CD14-positive monocyte (primary cell): ENCODE measurements around the gene ME3. TPM values are rescaled to one million over a fixed set of nuclear protein-coding genes. Genes with fewer than 3 reads are reported as not detected.

Source experiments
- DNase-seq, 3 donors: peaks; one replicate each; pipeline ENCODE4 v3.0.0-alpha.2; 2011 to 2022
- H2AFZ ChIP-seq: 2 replicates; pipeline ENCODE4 v1.6.0; 2012; ENCODE audit warnings: mild to moderate bottlenecking, low read depth, low read length, inconsistent platforms; ENCODE audit not compliant: insufficient read depth, poor library complexity, severe bottlenecking
- H3K27ac ChIP-seq, 2 donors: 1 replicate in 1 of 2; 2 replicates in 1 of 2; pipeline ENCODE4 v1.5.1; 2012 to 2013; ENCODE audit warnings: low read length in 2 of 2, control low read depth in 1 of 2, inconsistent platforms in 1 of 2, low read depth in 1 of 2, mild to moderate bottlenecking in 1 of 2
- H3K27me3 ChIP-seq, 2 donors: one replicate each; pipeline versions ENCODE4 v1.6.0 to v1.6.1; 2011 to 2013; ENCODE audit warnings: low read length in 2 of 2; ENCODE audit not compliant: control insufficient read depth in 2 of 2, insufficient read depth in 2 of 2
- H3K36me3 ChIP-seq, 2 donors: replicated peaks in 1 of 2; 1 replicate in 1 of 2; 2 replicates in 1 of 2; pipeline versions ENCODE4 v1.5.1 to v1.6.1; 2012 to 2013; ENCODE audit warnings: low read length in 2 of 2, control low read depth in 1 of 2, inconsistent platforms in 1 of 2, mild to moderate bottlenecking in 1 of 2; ENCODE audit not compliant: insufficient read depth in 2 of 2, control insufficient read depth in 1 of 2
- H3K4me1 ChIP-seq, 2 donors: 1 replicate in 1 of 2; 2 replicates in 1 of 2; pipeline versions ENCODE4 v1.5.1 to v1.6.1; 2012 to 2013; ENCODE audit warnings: low read length in 2 of 2, control low read depth in 1 of 2, inconsistent platforms in 1 of 2, mild to moderate bottlenecking in 1 of 2, moderate library complexity in 1 of 2; ENCODE audit not compliant: insufficient read depth in 2 of 2, control insufficient read depth in 1 of 2
- H3K4me2 ChIP-seq: replicated peaks from 2 replicates; pipeline ENCODE3; 2012; ENCODE audit warnings: low read length, moderate library complexity, mild to moderate bottlenecking; ENCODE audit not compliant: poor library complexity, severe bottlenecking; ENCODE audit errors: extremely low read depth
- H3K4me3 ChIP-seq, 3 experiments: fragments of 200-600 bp in 1 of 3; sonication (generic) in 1 of 3; replicated peaks in 1 of 3; 1 replicate in 2 of 3; 2 replicates in 1 of 3; pipeline ENCODE4 v1.5.1; 2011 to 2013; ENCODE audit warnings: low read length in 3 of 3, mild to moderate bottlenecking in 3 of 3, control low read depth in 2 of 3, low read depth in 2 of 3, inconsistent platforms in 1 of 3, moderate library complexity in 1 of 3
- H3K79me2 ChIP-seq: 2 replicates; pipeline ENCODE4 v1.6.0; 2012; ENCODE audit warnings: mild to moderate bottlenecking, control low read depth, inconsistent platforms, low read length, moderate library complexity; ENCODE audit not compliant: insufficient read depth
- H3K9ac ChIP-seq: 2 replicates; pipeline ENCODE4 v1.6.0; 2017; ENCODE audit warnings: low read length, mild to moderate bottlenecking; ENCODE audit not compliant: insufficient read depth, poor library complexity, severe bottlenecking
- H3K9me3 ChIP-seq, 2 donors: replicated peaks in 1 of 2; 1 replicate in 1 of 2; 2 replicates in 1 of 2; pipeline versions ENCODE4 v1.5.1 to v1.6.1; 2012 to 2013; ENCODE audit warnings: low read length in 2 of 2, control low read depth in 1 of 2; ENCODE audit not compliant: control insufficient read depth in 1 of 2, insufficient read depth in 1 of 2
- H4K20me1 ChIP-seq: 2 replicates; pipeline ENCODE4 v1.6.0; 2012; ENCODE audit warnings: mild to moderate bottlenecking, low read length, control low read depth, moderate library complexity; ENCODE audit not compliant: insufficient read depth
- H3K27ac Mint-ChIP-seq, 7 donors: one replicate each; pipeline ENCODE4 v1.8.0; 2020; ENCODE audit warnings: mild to moderate bottlenecking in 7 of 7, mixed read lengths in 7 of 7, moderate library complexity in 6 of 7, inconsistent platforms in 2 of 7
- H3K27me3 Mint-ChIP-seq, 3 donors: one replicate each; pipeline ENCODE4 v1.8.0; 2021 to 2022; ENCODE audit warnings: low read depth in 3 of 3, mild to moderate bottlenecking in 3 of 3, mixed read lengths in 3 of 3, moderate library complexity in 3 of 3, inconsistent platforms in 1 of 3
- H3K36me3 Mint-ChIP-seq, 2 donors: one replicate each; pipeline ENCODE4 v1.8.0; 2020; ENCODE audit warnings: mixed read lengths in 2 of 2, inconsistent platforms in 1 of 2, mild to moderate bottlenecking in 1 of 2
- H3K4me1 Mint-ChIP-seq: one replicate; pipeline ENCODE4 v1.8.0; 2020; ENCODE audit warnings: mild to moderate bottlenecking, mixed read lengths
- H3K4me3 Mint-ChIP-seq, 2 donors: one replicate each; pipeline ENCODE4 v1.8.0; 2020; ENCODE audit warnings: mild to moderate bottlenecking in 2 of 2, mixed read lengths in 2 of 2, moderate library complexity in 1 of 2
- H3K9me3 Mint-ChIP-seq, 7 donors: one replicate each; pipeline ENCODE4 v1.8.0; 2020 to 2022; ENCODE audit warnings: mixed read lengths in 7 of 7, mild to moderate bottlenecking in 6 of 7, moderate library complexity in 6 of 7, inconsistent platforms in 2 of 7
- WGBS: methylation state at CpG from one replicate; pipeline ENCODE4 v1.1.5; 2013; ENCODE audit warnings: missing lambda C conversion rate; ENCODE audit not compliant: insufficient coverage; 5-methylcytosine and 5-hydroxymethylcytosine counted together
- intact Hi-C, 2 donors: fragments of 100-400 bp; cut with micrococcal nuclease; formaldehyde crosslinking; loops; one replicate each; pipeline versions ENCODE4 v1.15.0 to v1.15.1; 2023
- polyA plus RNA-seq, 3 donors: library from polyadenylated mRNA; depleted of rRNA in 1 of 3; unstranded in 2 of 3; stranded (reverse) in 1 of 3; fragments of 300-500 nt in 2 of 3; fragments of >200 nt in 1 of 3; fragmentation: Illumina TruSeq in 2 of 3; gene quantifications; 1 replicate in 2 of 3; 2 replicates in 1 of 3; pipeline ENCODE4 v1.2.3, GENCODE V29; 2012 to 2021
- TF ChIP-seq, protein P1 (sequence below): fragments of 200-600 bp; IDR thresholded peaks from one replicate; pipeline ENCODE4 v1.8.0; 2022; ENCODE audit warnings: antibody characterized with exemption, mild to moderate bottlenecking

The ME3 gene
- polyA plus RNA-seq, 3 donors = 0.31 to 3.0 (median 0.42) TPM

GRCh38 chr11:86484795-86485166 is 187.6 kb downstream of the ME3 start:
- no peaks in the 10 kb centered on the region for H4K20me1 ChIP-seq
- Mint-ChIP-seq H3K27ac (no peak overlapping the region), H3K4me3 (no peak overlapping the region), H3K36me3 (no peaks in the 10 kb centered on the region), H3K27me3 (no peaks in the 10 kb centered on the region), H3K4me1 (no peaks in the 10 kb centered on the region), H3K9me3 (no peaks in the 10 kb centered on the region)
- H2AFZ ChIP-seq = no peak overlapping the region
- H3K27me3 ChIP-seq = no peaks in the 10 kb centered on the region
- H3K9me3 ChIP-seq = no peaks in the 10 kb centered on the region
- no CpG with 5 or more reads among the region's 1 CpG for WGBS
- no peaks in the 10 kb centered on the region for H3K79me2 ChIP-seq
- H3K9ac ChIP-seq = no peak overlapping the region
- no peak overlapping the region for H3K27ac ChIP-seq
- no peaks in the 10 kb centered on the region for H3K4me1 ChIP-seq
- no peak for DNase-seq
- intact Hi-C loops = no loop called here
- no peaks in the 10 kb centered on the region for H3K36me3 ChIP-seq
- H3K4me2 ChIP-seq = no peak overlapping the region
- H3K4me3 ChIP-seq = no peak overlapping the region
- TF ChIP-seq, protein P1, sequence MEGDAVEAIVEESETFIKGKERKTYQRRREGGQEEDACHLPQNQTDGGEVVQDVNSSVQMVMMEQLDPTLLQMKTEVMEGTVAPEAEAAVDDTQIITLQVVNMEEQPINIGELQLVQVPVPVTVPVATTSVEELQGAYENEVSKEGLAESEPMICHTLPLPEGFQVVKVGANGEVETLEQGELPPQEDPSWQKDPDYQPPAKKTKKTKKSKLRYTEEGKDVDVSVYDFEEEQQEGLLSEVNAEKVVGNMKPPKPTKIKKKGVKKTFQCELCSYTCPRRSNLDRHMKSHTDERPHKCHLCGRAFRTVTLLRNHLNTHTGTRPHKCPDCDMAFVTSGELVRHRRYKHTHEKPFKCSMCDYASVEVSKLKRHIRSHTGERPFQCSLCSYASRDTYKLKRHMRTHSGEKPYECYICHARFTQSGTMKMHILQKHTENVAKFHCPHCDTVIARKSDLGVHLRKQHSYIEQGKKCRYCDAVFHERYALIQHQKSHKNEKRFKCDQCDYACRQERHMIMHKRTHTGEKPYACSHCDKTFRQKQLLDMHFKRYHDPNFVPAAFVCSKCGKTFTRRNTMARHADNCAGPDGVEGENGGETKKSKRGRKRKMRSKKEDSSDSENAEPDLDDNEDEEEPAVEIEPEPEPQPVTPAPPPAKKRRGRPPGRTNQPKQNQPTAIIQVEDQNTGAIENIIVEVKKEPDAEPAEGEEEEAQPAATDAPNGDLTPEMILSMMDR = no peak

DNA sequence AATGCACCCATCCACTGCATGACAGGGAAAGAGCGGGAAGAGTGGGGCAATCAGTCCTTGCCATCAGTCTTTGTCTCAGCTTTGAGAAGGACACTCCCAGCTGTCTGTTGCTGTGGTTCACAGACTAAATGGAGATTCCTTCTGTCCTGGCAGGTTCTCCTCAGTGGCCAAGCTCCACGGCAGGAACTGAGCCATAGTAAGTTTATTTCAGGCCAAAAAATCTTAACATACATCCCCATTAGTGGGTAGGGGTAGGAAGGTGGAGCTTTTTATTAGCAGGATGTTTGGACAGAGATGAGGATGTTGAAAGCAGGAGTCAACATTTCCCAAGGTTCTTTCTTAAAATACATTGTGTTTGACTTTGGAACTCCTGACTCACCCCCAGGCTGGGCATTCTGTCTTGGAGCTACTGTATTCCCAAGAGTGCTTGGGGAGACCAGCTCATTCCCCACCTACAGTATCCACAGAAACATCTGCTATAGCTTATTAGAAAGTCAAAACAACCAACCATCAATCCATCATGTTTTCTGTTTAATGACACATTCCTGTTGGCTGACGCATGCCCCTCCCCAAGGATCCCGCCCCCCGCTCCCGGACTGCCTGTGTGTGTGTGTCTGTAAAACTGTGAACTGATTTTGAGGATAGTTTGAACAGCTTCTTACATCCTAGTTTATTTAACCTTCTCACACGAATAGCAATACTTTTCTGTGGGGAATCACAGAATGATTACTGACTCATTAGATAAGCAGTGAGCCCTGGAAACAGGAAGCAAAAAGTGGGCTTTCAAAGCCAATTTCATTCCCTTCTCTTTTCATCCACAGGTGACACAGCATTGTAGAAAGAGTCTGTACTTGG is 188.2 kb downstream of the ME3 start:
- no peaks in the 10 kb centered on the region for H3K4me1 Mint-ChIP-seq
- Histone ChIP-seq H3K4me2 (no peak overlapping the region), H2AFZ (no peak overlapping the region), H3K9me3 (no peaks in the 10 kb centered on the region), H3K79me2 (no peaks in the 10 kb centered on the region), H3K4me3 (no peak overlapping the region), H4K20me1 (no peaks in the 10 kb centered on the region), H3K36me3 (no peaks in the 10 kb centered on the region), H3K27ac (no peak overlapping the region), H3K9ac (no peak overlapping the region), H3K4me1 (no peaks in the 10 kb centered on the region), H3K27me3 (no peaks in the 10 kb centered on the region)
- WGBS = 100% methylated on average over 1 of the region's 7 CpGs
- intact Hi-C loops = no loop called here
- H3K4me3 Mint-ChIP-seq = no peak overlapping the region
- no peaks in the 10 kb centered on the region for H3K9me3 Mint-ChIP-seq
- no peaks in the 10 kb centered on the region for H3K27me3 Mint-ChIP-seq
- TF ChIP-seq, protein P1 = no peak
- DNase-seq = no peak
- H3K36me3 Mint-ChIP-seq = no peaks in the 10 kb centered on the region
- no peak overlapping the region for H3K27ac Mint-ChIP-seq
